ENCODE measurements around the gene ZBTB20. TPM values are rescaled to one million over a fixed set of nuclear protein-coding genes. Genes with fewer than 3 reads are reported as not detected.

The ZBTB20 gene
- total RNA-seq, 2 donors from 2014 or later, result 75.7 to 91.2 TPM

DNA sequence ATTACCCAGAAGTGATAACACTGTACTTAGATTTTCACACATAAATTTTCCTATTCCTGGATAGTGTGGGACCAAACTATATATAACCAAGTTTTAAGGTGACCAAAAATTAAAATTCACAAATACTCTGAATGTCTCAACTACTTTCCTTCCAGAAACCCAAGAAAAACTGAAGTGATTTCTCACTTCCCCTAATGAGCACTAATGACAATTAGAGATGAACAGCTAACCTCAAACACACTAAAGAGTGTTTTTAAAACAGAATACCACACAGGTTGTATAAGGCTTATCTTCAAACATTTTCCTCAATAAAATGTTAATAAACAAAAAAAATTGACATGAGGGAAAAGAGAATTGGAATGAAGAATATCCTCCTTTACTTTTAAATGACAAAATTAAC lies 188.2 kb downstream of the ZBTB20 start:
- no peak for DNase-seq (ENCODE audit: low spot score)
- intact Hi-C loops (cut with DNase I), result no loop called here

DNA sequence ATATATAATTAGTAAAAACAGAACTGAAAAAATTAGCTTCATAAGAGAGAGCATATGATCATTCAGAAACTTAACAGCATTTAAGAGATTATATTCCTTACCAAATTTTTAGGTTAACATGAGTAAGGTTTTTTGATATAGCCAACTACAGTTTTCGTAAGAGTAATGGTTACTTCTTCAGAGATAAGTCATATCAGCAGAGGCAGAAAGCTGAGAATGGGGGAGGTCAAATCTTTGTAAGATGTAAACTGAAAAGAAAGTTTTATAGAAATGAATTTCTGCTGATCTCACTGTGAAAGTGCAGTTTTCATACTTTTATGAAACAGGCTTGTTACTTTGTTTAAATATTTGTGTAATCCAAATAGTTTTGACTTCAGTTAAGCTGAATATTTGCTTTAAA lies 193.3 kb downstream of the ZBTB20 start:
- DNase-seq (ENCODE audit: low spot score), result no peak
- intact Hi-C loops (cut with DNase I), result no loop called here

DNA sequence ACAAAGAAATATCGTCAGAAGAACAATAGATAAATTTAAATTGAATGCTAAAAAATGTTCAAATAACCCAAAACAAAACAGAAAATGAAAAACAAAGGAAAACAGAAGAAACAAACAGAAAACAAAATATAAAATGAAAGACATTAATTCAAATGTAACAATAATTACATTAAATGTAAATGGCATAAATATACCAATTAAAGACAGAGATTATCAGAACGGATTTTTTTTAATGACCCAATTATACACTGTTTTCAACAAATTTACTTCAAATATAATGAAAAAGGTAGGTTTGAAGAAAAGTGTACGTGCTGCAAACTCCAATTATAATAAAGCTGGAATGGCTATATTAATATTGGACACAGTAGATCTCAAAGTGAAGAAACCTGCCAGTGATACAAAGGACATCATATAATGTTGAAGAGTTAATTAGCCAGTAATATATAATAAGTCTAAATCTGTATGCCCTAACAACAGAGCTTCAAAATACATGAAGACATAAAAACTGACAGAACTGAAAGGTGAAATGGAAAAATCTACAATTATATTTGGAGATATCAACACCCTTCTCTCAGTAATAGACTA lies 193.8 kb downstream of the ZBTB20 start:
- intact Hi-C loops (cut with DNase I), result no loop called here
- no peak for DNase-seq (ENCODE audit: low spot score)

DNA sequence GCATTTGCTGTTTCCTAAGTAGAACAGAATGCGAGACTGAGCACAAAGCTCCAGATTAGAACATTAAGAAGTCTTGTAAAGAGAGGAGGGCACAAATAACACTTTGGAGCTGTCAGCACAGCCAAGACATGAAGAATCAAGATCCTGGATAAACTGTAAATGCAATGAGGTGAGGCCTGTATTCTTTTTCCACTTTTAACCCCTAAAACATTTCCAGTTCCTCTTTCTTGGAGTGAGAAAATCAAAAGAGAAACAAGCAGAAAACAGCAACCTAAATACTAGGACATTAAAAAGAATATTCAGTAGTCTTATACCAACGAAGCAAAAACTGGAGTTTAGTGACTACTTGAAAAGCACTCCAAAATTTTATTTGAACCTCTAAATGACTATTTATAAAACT lies 204.3 kb downstream of the ZBTB20 start:
- no peak for DNase-seq (ENCODE audit: low spot score)
- intact Hi-C loops (cut with DNase I), result no loop called here

DNA sequence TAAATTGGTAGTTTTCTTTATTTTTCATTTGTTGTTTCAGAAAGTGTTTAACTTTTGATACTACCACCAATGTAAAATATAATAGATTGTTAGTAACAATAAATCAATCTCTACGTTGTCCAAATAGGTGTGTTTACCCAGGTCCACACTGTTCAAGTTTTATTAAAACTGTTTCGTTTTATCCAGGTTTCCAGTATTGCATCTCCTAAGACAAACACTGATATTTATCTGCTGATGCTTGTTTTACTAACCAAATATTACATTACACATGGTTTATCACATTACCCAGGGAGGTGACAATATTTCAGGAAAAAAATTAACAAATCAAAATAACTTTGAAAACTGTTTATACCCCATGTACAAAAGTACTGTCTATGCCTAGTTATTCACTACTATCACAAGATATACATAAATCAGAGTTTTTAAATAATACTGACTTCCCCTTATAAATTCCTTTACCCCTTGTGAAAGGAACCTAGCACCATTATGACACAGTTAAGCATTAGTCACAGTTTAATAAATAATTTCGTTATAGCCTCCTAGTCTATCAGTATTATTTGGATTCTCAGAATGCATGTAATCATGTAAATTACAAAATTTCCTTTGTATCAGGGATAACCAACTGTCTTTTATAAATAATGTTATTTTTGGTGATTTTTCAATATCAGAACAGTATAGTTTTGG lies 205.3 kb downstream of the ZBTB20 start:
- DNase-seq (ENCODE audit: low spot score), result no peak
- intact Hi-C loops (cut with DNase I), result no loop called here

DNA sequence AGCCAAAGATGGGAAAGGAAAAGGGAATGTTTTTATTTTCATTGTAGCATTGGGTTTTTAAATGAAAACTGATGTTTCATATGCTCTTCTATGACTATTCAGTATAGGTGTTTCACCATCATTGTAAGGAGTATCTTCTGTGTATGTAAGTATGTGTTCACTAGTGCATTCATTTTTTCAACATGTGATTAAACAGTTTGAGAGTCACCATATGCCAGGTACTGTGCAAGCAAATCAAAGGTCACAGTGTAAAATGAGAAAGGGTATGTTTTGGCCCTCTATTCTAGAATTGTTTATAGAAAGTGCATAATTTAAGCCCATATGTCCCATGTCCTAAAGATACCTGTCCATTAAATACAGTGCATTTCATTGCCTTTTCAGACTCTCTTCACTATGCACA lies 207.2 kb downstream of the ZBTB20 start:
- no peak for DNase-seq (ENCODE audit: low spot score)
- intact Hi-C loops (cut with DNase I), result no loop called here

DNA sequence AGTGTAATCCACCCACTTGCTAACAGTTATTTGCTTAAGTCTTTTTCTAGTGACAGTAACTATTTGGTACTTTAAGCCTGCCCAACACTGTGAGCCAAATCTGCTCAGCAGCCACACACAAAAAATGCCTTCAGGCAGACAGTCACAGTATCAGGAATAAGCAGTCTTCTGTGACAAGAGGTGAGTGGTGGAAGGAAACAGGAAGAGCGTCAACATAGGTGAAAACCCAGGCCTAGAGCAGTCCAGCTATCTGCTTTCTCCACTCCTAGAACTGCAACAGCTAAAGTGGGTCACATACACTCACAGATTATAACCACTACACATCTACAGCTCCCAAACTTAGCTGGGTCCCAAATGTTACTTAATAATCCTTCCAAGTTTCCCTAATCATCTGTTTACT lies 213.7 kb downstream of the ZBTB20 start:
- intact Hi-C loops (cut with DNase I), result no loop called here
- DNase-seq (ENCODE audit: low spot score), result no peak

DNA sequence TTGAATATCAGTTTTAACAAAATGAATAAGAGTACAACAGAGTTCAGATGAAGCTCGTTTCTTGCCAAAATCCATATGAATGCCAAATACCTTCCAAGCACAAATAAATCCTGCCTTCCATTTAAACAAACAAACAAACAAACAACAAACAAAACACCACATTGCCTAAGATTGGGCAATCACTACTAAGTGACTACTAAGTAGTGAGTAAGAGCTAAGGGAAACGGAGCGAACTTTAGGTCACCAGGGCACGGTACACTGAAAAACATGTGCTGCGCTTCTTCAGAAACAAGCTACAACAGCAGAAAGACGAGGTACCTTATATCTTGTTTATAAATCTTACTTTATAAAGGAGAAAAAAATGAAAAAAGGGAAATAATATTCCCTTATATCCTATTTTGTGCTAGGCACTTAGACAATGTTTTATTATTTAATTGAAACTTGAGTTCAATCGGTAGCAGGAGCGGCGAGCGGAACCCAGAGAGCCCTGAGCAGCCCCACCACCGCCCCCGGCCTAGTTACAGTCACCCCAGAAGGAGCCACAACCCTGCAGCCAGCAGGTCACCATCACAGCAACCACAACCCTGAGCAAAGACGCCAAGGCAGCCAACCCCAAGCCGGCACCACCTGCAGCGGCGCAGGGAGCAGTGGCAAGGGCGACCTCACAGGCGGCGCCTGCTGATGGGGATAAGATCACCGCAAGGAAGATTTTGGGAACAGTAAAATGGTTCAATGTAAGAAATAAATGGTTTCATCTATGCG lies 216.9 kb downstream of the ZBTB20 start:
- intact Hi-C loops (cut with DNase I), result no loop called here
- DNase-seq (ENCODE audit: low spot score), result peak; percentile 75

DNA sequence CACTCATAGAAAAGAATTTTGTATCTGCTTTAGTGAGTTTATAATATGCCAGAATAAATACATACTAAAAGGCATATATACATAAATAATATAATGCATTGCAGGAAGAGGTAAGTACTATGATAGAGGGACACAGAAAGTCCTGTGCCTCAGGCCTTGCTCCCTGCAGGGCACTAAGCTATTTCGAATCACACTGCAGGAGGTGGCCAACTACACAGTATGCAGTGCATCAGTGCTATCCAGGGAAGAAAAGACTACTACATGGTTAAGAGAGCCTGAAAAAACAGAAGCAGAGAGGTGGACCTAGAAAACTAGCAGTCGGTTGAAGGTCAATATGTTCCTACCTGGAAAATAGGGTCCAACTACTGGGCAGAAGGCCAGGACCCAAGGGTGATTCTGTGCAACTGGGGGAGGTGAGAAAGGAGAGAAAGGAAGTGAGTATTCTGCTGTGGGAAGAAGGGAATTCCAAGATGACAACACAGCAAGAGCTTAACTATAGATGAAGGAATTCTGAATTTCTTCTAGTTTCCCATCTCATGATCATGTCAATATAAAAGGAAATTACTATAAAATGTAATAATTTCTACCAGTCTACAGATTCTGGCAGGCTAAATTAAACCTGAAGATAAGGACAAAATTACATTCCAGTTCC lies 218.0 kb downstream of the ZBTB20 start:
- no peak for DNase-seq (ENCODE audit: low spot score)
- intact Hi-C loops (cut with DNase I), result no loop called here

DNA sequence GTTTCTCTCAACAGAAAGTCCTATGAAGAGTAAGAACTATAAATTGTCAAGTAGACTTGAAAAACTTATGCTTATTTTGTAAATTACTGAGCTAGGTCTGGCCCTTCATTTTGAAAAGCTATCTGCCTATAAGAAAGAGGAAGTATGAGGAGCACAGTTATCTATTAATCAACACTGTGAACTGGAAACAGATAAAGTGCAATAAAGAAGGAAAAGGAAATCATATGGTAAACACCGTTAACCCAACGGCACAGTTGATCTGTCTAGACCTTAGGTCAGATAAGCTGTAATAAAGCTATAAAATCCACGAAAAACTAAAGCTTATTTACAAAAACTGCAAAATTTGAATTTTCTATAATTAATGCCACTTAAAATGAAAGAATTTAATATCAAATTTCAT lies 242.5 kb downstream of the ZBTB20 start:
- intact Hi-C loops (cut with DNase I), result no loop called here
- no peak for DNase-seq (ENCODE audit: low spot score)

DNA sequence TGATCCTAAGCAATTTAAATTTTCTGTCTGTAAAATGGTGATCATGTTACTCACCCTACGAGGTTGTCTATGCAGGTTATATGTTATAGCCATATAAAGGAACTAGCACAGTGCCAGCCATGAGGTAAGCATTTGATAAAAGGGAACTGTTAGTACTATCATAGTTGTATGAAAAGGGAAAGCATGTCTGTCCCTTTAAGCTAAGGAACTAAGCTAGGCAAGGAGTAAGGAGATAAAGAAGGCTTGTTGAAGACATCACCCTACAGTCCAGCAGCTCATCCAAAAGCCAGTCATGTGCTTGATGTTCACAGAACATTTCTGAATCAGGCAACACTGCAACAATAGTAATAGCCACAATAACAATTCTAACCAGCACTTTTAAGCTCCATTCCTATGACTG lies 243.9 kb downstream of the ZBTB20 start:
- DNase-seq (ENCODE audit: low spot score), result no peak
- intact Hi-C loops (cut with DNase I), result no loop called here

DNA sequence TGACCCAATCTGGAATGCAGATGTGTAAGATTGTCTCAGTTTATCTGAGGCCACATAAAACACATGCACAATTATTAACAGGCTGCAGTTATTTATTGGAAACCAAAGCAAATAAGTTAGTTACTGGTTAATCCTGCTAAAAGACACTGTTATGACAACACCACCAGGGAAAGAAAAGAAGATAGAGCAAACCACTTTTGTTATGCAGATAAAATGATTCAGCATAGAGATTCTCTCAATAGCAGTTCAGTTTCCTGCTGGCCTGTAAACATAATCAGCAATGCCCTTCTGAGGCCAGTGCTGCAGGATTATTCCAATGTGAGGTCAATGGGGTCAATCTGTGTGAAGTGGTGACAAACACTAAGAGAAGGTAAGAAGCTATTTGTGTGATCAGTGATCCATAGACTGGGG lies 244.4 kb downstream of the ZBTB20 start:
- intact Hi-C loops (cut with DNase I), result no loop called here
- no peak for DNase-seq (ENCODE audit: low spot score)

DNA sequence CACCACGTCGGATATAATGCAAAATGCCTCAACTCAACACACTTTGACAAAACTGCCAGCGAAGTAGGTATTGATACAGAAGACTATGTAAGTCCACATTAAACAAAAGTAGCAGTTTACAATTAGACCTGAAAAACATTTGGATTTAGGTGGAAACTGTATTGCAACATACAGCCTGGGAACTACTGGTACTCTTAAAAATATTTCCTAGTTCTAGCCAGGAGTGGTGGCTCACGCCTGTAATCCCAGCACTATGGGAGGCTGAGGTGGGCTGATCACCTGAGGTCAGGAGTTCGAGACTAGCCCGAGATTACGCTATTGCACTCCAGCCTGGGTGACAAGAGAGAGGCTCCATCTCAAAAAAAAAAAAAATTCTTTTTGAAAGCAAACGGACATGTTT lies 246.2 kb downstream of the ZBTB20 start:
- DNase-seq (ENCODE audit: low spot score), result no peak
- intact Hi-C loops (cut with DNase I), result no loop called here

DNA sequence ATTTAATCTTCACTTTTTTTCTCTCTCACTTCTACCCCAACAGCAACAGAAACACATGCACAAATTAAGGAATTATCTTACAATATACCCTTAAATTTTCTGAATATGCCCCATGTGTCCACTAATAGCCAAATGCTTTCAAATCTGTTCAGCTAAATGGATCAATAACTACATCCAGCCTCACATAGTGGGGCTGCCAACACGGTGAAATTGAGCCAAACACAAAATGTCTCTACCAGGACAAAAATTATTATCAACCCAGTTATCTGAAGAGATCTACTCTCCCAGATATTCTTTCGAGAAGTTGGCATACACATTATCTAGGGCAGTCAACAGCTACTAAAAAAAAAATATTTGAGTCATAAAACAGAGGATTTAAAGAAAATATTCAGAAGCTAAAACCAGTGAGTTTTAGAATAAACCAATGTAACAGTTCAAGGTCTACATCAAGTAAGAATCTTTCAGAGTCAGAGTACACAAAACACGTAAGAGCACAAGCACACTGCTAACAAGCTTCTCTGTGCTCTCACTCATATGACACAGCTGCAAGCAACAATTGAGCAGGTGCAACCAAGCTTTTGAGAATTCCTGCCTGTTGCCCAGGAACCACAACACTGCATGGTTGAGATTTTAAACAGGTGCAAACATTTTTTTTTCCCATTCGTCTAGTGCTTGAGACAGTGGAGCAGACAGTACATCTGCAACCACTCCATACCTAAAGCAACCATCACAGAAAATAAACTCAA lies 247.7 kb downstream of the ZBTB20 start:
- DNase-seq (ENCODE audit: low spot score), result no peak
- intact Hi-C loops (cut with DNase I), result no loop called here

DNA sequence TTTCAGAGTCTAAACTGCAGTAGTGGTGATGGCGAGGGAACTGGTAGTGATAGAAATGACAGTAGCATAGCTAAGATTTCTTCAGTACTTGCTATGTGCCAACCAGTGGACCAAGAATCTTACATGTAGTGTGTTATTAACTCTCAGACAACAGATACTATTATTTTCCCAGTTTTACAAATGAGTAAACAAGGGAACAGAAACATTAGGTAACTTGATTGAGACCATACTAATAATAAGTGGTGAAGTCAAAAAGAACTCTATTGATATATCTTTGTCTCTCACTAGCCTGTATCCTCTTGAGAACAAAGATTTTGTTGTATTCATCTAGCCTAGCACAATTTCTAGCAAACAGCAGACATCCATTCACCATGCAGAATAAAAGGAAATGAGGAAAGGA lies 250.1 kb downstream of the ZBTB20 start:
- DNase-seq (ENCODE audit: low spot score), result no peak
- intact Hi-C loops (cut with DNase I), result no loop called here

DNA sequence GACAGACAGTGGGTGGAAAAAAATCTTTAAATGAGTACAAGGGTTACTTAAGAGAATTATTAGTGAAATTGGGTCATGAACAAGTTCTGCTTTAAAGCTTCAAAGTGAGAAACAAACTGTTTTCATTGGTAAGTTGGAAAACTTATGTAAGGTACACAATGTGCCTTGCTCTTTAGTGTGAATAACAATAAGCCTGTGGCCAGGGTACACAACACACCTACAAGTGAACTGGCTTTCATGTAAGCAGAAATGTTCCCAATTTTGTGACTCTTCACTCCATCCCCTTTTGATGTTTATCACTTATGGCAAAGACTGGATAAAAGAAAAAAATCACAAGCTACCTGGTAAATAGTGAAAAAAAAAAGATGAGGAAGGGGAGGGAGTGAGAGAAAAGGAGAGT lies 253.7 kb downstream of the ZBTB20 start:
- no peak for DNase-seq (ENCODE audit: low spot score)
- intact Hi-C loops (cut with DNase I), result no loop called here

DNA sequence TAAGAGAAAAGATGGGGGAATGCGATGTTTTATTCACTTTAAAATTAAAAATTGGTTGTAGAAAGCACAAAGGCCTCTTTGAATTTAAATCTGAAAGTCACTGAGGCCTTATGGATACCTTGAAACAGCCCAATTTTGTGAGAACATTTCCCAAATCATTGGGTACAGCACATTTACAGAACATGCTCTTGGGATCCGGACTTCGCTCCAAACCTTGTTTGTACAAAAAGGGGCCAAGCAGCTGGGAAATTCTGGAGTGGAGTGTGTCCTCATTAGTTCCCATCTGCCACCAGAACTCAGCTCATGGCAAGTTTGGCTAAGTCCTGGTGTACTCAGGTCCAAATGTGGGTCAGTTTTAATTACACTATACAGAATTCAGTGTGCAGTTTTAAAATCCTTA lies 254.2 kb downstream of the ZBTB20 start:
- no peak for DNase-seq (ENCODE audit: low spot score)
- intact Hi-C loops (cut with DNase I), result no loop called here

DNA sequence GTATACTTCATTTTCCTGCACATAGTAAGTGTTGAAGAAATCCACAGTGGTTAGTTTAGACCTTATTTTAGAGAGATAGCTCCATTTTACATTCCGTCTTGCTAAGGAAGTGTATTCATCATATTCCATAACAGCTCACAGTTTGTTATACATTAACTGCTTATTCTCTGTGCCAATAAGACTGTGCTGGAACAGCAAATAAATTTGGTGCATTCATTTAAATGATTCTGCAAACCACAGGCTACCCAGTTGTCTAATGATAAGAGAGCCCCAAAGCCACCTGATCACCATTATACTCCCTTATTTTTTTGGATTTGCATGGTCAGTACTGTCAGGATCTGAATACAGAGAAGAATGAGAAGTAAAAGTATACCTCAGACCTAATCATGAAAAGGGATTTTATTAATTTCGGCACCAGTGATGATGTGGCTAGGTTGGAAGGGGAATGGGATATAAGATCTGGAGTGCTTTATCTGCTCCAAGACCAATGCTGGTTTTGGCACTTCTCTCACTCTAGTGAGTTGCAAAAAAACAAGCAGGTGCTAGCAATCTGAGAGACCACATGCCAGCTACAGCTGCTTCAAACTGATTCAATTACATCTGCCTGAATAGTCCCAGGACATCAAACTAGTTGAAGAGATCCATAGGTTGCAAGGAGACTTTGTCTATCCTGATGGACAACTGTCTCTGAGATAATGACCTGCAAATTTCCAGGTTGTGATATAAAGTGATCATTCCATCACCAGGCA lies 254.8 kb downstream of the ZBTB20 start:
- intact Hi-C loops (cut with DNase I), result no loop called here

DNA sequence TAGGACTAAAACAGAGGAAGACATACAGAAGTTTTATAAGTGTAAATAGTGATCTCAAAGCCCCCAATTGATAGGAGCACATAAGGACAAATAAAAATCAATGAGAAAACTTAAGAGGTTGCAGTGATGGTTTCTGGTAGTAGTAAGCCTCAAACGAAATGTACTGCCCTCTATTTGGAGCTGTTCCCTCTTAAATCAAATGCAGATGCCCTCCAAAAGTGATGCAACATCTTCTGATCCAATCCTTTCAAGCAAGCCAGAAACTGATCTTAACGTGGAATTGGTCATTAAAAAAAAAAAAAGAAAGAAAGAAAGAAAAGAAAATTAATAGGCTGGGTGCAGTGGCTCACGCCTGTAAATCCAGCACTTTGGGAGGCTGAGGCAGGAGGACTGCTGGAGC lies 259.3 kb downstream of the ZBTB20 start:
- no peak for DNase-seq (ENCODE audit: low spot score)
- intact Hi-C loops (cut with DNase I), result no loop called here

More for the DNA sequence above, 254.8 kb downstream of the ZBTB20 start:
- no peak for DNase-seq (ENCODE audit: low spot score)
